GM23248 (cell line): ENCODE data around the gene FAM161A. TPM values are rescaled to one million over a fixed set of nuclear protein-coding genes. Genes with fewer than 3 reads are reported as not detected.
A peak's percentile ranks its signal among the peaks of the same experiment; 100 is the strongest.

Source experiments
- DNase-seq: peaks from one replicate; pipeline ENCODE4 v3.0.0-alpha.2; 2015
- H2AFZ ChIP-seq: fragments of 200-600 bp; sonication (generic); 2 replicates; pipeline ENCODE4 v1.6.1; 2016; ENCODE audit warnings: antibody characterized with exemption
- H3F3A ChIP-seq: fragments of 200-600 bp; sonication (generic); 2 replicates; pipeline ENCODE4 v1.6.1; 2016; ENCODE audit warnings: mild to moderate bottlenecking, antibody characterized with exemption, mixed run types; ENCODE audit not compliant: insufficient read depth
- H3K27ac ChIP-seq: fragments of 200-600 bp; sonication (generic); 2 replicates; pipeline ENCODE4 v1.5.1; 2016; ENCODE audit warnings: mild to moderate bottlenecking
- H3K27me3 ChIP-seq: fragments of 200-600 bp; sonication (generic); replicated peaks from 2 replicates; pipeline ENCODE4 v1.6.1; 2016; ENCODE audit warnings: mild to moderate bottlenecking; ENCODE audit not compliant: insufficient read depth
- H3K36me3 ChIP-seq: fragments of 200-600 bp; sonication (generic); 2 replicates; pipeline ENCODE4 v1.6.1; 2016; ENCODE audit warnings: low read depth, mild to moderate bottlenecking
- H3K4me1 ChIP-seq: fragments of 200-600 bp; sonication (generic); 2 replicates; pipeline ENCODE4 v1.6.1; 2016; ENCODE audit warnings: mild to moderate bottlenecking; ENCODE audit not compliant: insufficient read depth
- H3K4me2 ChIP-seq: fragments of 200-600 bp; sonication (generic); one replicate; pipeline ENCODE4 v1.6.1; 2016; ENCODE audit warnings: mild to moderate bottlenecking; ENCODE audit not compliant: unreplicated experiment
- H3K4me3 ChIP-seq: fragments of 200-600 bp; sonication (generic); 2 replicates; pipeline ENCODE4 v1.5.1; 2016; ENCODE audit warnings: mild to moderate bottlenecking
- H3K79me2 ChIP-seq: fragments of 200-600 bp; sonication (generic); 2 replicates; pipeline ENCODE4 v1.6.1; 2016; ENCODE audit warnings: mild to moderate bottlenecking; ENCODE audit not compliant: insufficient read depth
- H3K9ac ChIP-seq: fragments of 200-600 bp; sonication (generic); 2 replicates; pipeline ENCODE4 v1.6.1; 2016; ENCODE audit warnings: mild to moderate bottlenecking
- H3K9me2 ChIP-seq: fragments of 200-600 bp; sonication (generic); 2 replicates; pipeline ENCODE4 v1.6.1; 2016; ENCODE audit warnings: mixed run types, mild to moderate bottlenecking, moderate library complexity; ENCODE audit not compliant: insufficient read depth
- H3K9me3 ChIP-seq: fragments of 200-600 bp; sonication (generic); one replicate; pipeline ENCODE4 v1.6.1; 2017; ENCODE audit warnings: low read depth
- H4K20me1 ChIP-seq: fragments of 200-600 bp; sonication (generic); 2 replicates; pipeline ENCODE4 v1.6.0; 2016; ENCODE audit not compliant: insufficient read depth
- EZH2 ChIP-seq: fragments of 200-600 bp; sonication (generic); IDR thresholded peaks from 2 replicates; pipeline ENCODE4 v1.6.1; 2018; ENCODE audit warnings: antibody characterized with exemption, mild to moderate bottlenecking; ENCODE audit not compliant: insufficient read depth, poor library complexity, severe bottlenecking
- EZH2phosphoT487 ChIP-seq: fragments of 200-600 bp; sonication (generic); IDR thresholded peaks from 2 replicates; pipeline ENCODE4 v1.6.1; 2018; ENCODE audit warnings: antibody characterized with exemption, moderate library complexity, mild to moderate bottlenecking, low read depth; ENCODE audit not compliant: insufficient read depth
- WGBS, 2 experiments: methylation state at CpG; one replicate each; pipeline ENCODE4 v1.1.6; 2015 to 2017; ENCODE audit warnings: low lambda C conversion rate in 2 of 2, low coverage in 1 of 2; ENCODE audit errors: missing lambda C conversion rate in 2 of 2; 5-methylcytosine and 5-hydroxymethylcytosine counted together
- in situ Hi-C: fragments of 300-500 bp; cut with MboI; formaldehyde crosslinking; loops from 2 replicates; pipeline ENCODE4 v1.15.0; 2020
- polyA plus RNA-seq: library from polyadenylated mRNA; unstranded; fragments of >200 nt; fragmentation: Nextera tagmentation; extraction: Ambion mirVana; gene quantifications from 2 replicates; pipeline ENCODE4 v1.2.1, GENCODE V29; 2016
- total RNA-seq: library from RNA; depleted of rRNA; stranded (reverse); fragments of >200 nt; shearing (Covaris generic); gene quantifications from 2 replicates; pipeline ENCODE4 v1.2.3, GENCODE V29; 2014

Gene FAM161A
- total and polyA plus RNA-seq, 2 experiments from 2014 or later = 0.76 to 1.4 TPM

GRCh38 chr2:61793389-61793836, 60.4 kb downstream of the FAM161A start:
- no peaks in the 10 kb centered on the region for H3K36me3 ChIP-seq
- H3K4me3 ChIP-seq = peak overlapping the region; percentile 21; the same call in 1 of the 2 replicates
- H3F3A ChIP-seq = no peaks in the 10 kb centered on the region
- TF ChIP-seq EZH2phosphoT487 (no peak), EZH2 (no peak)
- DNase-seq = peak; percentile 74
- H3K4me2 ChIP-seq = no peak overlapping the region
- H3K27me3 ChIP-seq = no peaks in the 10 kb centered on the region; the same call in 1 of the 2 replicates
- peak overlapping the region; percentile 41 for H2AFZ ChIP-seq
- H3K79me2 ChIP-seq = no peaks in the 10 kb centered on the region
- H3K27ac ChIP-seq = no peak overlapping the region
- in situ Hi-C loops = no loop called here
- no peaks in the 10 kb centered on the region for H3K4me1 ChIP-seq
- no peaks in the 10 kb centered on the region for H3K9me3 ChIP-seq
- no peak overlapping the region for H3K9ac ChIP-seq
- 9 to 10% methylated on average over 20 of the region's 20 CpGs for WGBS, 2 experiments
- H3K9me2 ChIP-seq = no peaks in the 10 kb centered on the region
- H4K20me1 ChIP-seq = no peaks in the 10 kb centered on the region

GRCh38 chr2:61792355-61792890, 61.4 kb downstream of the FAM161A start:
- Histone ChIP-seq H2AFZ (no peak overlapping the region), H3K79me2 (no peaks in the 10 kb centered on the region), H3K4me3 (no peak overlapping the region), H3K27me3 (no peaks in the 10 kb centered on the region; the same call in 1 of the 2 replicates), H3K9me3 (no peaks in the 10 kb centered on the region), H3K4me2 (no peak overlapping the region), H3K9ac (no peak overlapping the region), H3K9me2 (no peaks in the 10 kb centered on the region), H3F3A (no peaks in the 10 kb centered on the region), H3K27ac (no peak overlapping the region), H4K20me1 (no peaks in the 10 kb centered on the region), H3K36me3 (no peaks in the 10 kb centered on the region), H3K4me1 (no peaks in the 10 kb centered on the region)
- DNase-seq = no peak
- in situ Hi-C loops = no loop called here
- TF ChIP-seq EZH2 = no peak
- TF ChIP-seq EZH2phosphoT487 = no peak
- 81 to 85% methylated on average over 4 of the region's 4 CpGs for WGBS, 2 experiments

- Histone ChIP-seq H2AFZ (no peak overlapping the region), H3K79me2 (no peaks in the 10 kb centered on the region), H3K27ac (no peak overlapping the region), H4K20me1 (no peaks in the 10 kb centered on the region), H3K9me3 (no peaks in the 10 kb centered on the region), H3K4me3 (no peak overlapping the region), H3K4me2 (no peak overlapping the region), H3K9ac (no peak overlapping the region), H3K9me2 (no peaks in the 10 kb centered on the region), H3K27me3 (no peaks in the 10 kb centered on the region; the same call in 1 of the 2 replicates), H3F3A (no peaks in the 10 kb centered on the region), H3K4me1 (no peaks in the 10 kb centered on the region), H3K36me3 (no peaks in the 10 kb centered on the region)
- 43 to 45% methylated on average over 8 of the region's 8 CpGs for WGBS, 2 experiments
- in situ Hi-C loops = no loop called here
- DNase-seq = no peak
- TF ChIP-seq EZH2 = no peak
- TF ChIP-seq EZH2phosphoT487 = no peak
Observed at GRCh38 chr2:61789807-61790602, 63.9 kb downstream of the FAM161A start.

GRCh38 chr2:61787941-61788563, 65.8 kb downstream of the FAM161A start:
- no peaks in the 10 kb centered on the region for H3K4me1 ChIP-seq
- H3K9ac ChIP-seq = no peak overlapping the region
- H3F3A ChIP-seq = no peaks in the 10 kb centered on the region
- no peak overlapping the region for H3K27ac ChIP-seq
- H2AFZ ChIP-seq = no peak overlapping the region
- no peaks in the 10 kb centered on the region for H4K20me1 ChIP-seq
- no peaks in the 10 kb centered on the region for H3K9me3 ChIP-seq
- no peak overlapping the region for H3K4me3 ChIP-seq
- no peaks in the 10 kb centered on the region; the same call in 1 of the 2 replicates for H3K27me3 ChIP-seq
- in situ Hi-C loops = no loop called here
- DNase-seq = no peak
- no peaks in the 10 kb centered on the region for H3K79me2 ChIP-seq
- 69 to 71% methylated on average over 4 of the region's 4 CpGs for WGBS, 2 experiments
- no peaks in the 10 kb centered on the region for H3K36me3 ChIP-seq
- no peaks in the 10 kb centered on the region for H3K9me2 ChIP-seq
- no peak for TF ChIP-seq EZH2phosphoT487
- no peak overlapping the region for H3K4me2 ChIP-seq
